Mesenteric fat pad (tissue), 1 donor: ENCODE results near the gene LMAN1L. TPM values are rescaled to one million over a fixed set of nuclear protein-coding genes. Genes with fewer than 3 reads are reported as not detected.

Experiments
- DNase-seq: peaks from one replicate; pipeline ENCODE4 v3.0.0-alpha.2; 2020; ENCODE audit warnings: low spot score
- total RNA-seq: library from RNA; stranded (reverse); fragmentation: NEBNext Ultra II Directional; extraction: Animal tissue kit (Norgen Biotek cat#: 25700); gene quantifications from one replicate; pipeline ENCODE4 v1.2.1, GENCODE V29; 2021
- donor health status: DM: yes; HTN: yes; CAD: no.

LMAN1L gene
- total RNA-seq, 1 donor from 2014 or later: not detected

DNA sequence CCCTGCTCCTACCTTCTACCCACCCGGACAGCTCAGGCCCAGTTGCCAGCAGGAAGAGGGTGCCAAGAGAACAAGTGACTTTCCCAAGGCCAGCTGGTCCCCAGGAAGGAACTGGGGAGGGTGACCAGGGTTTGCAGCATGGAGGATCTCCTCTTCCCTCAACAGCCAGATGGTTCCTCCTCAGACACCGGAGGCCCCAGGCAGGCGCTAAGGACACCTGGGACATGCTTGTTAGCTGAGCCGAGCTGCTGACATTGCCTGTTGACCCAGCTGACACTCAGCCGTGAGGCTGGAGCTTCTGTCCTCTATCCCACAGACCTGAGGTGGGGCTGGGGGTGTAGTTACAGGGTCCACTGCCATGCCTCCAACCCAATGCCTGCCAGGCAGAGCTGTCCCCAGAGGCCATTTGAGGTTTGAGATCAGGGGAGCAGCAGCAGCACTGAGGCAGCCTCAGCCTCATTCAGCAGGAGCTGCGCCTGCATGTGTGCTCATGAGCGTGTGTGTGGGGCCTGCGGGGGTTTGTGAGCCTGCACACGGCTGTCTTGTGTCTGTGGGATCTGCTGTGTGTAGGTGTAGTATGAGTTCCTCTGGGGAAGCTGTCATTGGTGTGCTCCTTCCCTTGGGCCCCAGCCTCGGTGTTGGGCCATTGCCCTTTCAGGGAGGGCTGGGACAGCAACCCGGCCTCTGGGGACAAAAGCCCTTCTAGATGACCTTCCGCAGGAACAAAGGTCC is 20.9 kb downstream of the LMAN1L start:
- no peak for DNase-seq

DNA sequence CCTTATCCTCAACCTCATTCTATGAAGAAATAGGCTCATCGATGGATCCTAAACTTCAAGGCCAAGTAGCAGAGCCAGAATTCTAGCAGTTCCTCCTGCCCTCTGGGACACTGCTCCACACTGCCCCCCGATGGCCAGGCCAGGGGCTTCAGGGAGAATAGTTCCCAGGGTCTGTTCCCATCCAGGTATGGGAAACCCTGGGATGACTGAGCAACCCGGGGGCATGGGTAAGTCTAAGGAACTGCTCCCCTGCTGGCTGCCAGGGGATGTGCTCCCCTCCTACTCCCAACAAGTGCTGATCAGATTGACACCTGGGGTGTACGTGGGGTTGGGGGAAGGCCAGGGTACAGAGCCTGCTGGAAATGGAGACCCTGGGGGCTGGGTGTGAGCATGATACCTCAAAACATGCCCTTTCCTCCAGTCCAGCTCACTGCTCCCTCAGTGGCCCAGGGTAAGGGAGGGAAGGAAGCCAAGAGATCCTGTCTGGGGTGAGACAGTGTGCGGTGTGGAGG is 22.7 kb downstream of the LMAN1L start:
- no peak for DNase-seq

DNA sequence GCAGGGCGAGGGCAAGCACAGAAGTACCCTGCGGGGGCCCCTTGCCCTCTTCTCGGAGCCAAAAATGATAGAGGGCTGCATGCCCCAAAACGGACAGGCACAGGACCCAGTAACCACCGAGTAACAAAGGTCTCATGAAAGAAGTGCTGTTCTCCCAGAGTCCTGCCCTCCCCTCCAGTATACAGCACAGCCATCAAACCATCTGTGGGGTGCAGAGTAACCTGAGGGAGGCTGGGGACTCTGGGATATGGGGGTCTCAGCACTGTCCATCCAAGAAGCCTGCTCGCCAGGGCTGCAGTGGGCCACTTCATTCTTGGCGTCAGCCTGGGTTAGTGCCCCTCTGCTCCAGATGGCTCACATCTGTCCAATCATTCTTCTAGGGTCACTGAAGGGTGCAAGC is 24.2 kb downstream of the LMAN1L start:
- no peak for DNase-seq

DNA sequence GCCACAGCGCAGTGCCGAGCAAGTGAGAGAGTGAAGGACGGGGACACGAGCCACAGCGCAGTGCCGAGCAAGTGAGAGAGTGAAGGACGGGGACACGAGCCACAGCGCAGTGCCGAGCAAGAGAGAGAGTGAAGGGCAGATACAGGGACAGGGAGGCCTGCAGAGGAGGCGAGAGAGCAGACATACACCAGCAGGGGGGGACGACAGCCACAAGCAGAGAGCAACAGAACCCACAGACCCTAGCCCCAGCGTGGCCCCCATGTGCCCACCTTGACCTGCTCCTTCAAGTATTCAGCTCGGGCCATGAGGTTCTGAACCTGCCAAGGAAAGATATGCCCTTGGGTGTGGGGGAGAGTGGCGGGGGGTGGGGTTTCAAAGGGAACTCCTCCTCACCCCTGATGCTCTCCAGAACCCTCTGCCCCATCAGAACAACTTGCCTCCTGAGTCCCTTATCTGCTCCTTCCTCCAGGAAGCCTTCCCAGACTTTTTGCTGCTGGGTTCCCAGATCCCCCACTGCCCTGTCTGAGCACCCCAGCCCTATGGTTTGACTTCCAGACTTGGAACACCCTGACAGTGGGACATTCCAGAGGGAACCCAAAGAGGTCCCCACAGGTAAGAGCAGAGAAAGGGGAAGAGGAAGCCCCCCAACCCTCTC is 25.0 kb downstream of the LMAN1L start:
- DNase-seq: no peak

DNA sequence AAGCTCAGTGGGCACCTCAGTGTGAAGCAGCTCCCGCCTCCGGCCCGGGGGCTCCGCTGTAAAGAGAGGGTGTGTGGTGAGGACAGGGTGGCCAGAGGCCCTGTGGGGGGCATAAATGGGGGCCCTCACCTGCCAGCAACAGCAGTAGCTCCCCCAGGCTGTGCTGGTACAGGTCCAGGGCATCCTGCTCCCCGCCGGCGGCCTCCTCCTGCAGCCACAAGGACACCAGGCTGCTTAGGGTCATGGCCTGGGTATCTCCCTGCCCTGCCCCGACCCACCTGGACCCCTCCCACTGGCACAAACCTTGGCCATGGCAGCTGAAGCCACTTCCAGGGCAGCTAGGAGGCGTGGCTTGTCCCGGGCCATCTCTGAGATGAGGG is 25.5 kb downstream of the LMAN1L start:
- no peak for DNase-seq

DNA sequence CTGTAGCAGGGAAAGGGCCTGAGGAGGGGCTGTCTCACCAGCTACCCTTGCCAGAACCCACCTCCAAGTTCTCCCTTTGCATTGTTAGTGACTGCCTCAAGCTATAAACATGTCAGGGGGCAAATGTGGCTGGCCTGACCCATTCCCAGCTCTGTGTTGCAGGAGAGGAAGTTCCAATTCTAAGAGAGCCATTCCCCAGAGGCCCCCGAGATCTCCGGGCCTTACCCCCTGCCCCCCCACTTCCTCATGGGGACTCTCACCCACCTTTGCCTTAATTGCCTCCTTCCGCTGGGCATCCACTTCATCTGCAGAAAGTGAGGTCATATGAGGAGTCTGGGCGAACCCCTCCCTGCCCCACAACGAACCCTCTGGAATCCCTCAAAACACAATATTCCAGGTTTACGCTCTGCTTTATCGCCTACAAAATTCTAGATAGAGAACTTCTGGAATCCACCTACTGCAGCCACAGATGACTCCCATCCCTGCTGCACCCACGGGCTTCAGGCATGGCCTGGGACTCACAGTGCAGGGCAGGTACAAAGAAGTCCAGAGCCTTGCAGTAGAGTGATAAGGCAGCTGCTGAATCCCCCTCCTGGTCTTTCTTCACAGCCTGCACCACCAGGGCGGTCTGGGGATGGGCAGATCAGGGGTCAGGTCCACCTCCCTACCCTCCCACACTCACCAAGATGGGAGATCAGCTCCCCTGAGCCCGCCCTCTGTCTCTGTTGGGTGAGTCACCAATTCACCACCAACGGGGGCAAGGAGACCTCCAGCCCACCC is 26.3 kb downstream of the LMAN1L start:
- no peak for DNase-seq

DNA sequence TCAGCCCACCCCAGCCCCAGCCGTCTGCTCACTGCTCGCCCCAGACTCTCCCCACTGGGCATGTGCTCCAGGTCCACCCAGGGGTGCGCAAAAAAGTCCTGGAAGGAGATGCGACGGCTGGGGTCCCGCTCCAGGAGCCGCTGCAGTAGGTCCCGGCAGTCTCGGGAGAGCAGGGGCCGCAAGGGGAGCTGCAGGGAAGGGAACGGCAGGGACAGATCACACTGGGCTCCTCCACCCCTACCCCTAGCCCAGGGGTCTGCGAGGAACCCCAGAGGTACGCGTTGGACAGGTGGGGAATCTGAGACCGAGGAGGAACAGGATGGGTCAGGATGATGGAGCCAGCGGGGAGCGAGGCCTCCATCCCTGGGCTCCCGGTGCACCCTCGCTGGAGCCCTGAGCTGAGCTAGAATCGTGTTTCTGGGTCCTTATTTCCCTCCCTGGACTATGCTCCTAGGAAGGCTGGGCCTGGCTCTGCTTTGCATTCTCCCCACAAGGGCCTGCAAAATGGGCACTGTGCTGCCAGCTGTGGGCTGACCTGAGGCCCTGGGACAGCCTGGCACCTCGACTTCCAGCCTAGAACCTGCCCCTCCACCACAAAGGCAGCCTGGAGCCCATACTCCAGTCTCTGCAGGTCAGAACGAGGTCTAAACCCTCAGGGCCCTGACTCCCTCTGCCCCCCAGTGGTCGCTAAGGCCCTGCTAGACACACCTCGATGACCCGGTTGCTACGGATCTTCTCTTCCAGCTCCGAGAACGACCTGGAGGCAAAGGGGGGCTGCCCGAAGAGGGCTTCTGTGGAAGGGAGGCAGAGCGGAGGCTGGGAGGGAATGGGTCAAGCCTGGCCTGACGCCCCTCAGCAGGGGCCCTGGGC is 27.1 kb downstream of the LMAN1L start:
- no peak for DNase-seq

DNA sequence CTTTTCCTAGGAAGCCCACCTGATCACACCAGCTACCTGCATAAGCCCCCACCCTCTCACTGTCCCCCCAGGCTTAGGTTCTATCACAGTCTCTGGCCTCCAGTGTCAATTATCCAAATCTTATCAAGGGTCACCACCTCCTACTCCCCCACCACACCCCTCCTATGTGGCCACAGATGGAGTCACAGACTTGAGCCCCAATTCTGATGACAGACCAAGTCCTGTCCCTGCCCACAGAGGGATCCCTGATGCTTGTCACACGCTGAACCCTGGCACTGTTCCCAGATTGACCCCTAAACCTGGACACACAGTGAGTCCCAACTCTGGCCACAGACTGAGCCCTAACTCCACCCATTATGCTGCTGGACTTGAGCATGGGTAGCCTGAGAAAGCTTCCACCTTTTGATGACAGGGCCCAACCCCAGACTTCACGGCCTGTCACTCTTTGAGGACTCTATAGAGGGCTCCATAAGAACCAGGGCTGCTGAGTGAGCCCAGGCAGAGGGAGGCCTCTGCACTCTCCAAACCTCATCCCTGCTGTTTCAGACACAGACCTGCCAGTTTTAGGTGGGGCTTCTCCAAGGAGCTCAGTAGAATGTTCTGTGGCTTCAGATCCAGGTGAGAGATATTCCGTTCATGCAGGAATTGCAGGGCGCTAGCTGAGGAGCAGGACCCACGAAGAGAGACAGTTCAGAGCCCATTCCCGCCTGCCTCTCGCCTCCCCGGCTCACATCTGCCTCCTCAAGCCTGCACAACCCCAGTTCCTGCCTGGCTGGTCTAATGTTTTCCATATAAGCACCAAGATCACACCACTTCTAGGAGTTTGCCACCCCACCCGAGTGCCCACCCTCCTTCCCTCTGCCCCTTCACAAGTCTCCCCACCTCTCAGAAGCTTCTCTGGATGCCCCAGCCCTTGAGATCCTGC is 28.5 kb downstream of the LMAN1L start:
- DNase-seq: no peak

DNA sequence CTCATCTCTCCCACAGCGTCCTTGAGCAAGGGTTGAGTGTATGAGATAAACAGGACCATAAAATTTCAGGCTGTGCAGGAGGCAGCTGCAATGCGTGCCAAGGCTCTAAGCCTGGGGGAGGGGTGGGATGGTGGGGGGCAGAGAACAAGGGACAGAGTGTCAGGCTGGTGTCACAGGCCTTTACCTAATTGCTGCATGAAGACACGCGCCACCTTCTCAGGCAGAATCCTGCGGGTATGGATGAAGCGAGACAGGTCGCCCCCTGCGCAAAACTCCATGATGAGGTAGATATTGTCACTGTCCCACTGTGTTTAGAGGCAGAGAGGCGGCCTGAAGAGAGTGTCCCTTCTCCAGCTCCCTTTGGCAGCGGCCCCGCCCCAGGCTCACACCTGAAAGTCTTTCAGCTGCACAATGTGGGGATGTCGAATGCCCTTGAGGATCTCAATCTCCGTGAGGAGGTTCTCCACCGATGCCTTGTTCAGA is 29.3 kb downstream of the LMAN1L start:
- no peak for DNase-seq

DNA sequence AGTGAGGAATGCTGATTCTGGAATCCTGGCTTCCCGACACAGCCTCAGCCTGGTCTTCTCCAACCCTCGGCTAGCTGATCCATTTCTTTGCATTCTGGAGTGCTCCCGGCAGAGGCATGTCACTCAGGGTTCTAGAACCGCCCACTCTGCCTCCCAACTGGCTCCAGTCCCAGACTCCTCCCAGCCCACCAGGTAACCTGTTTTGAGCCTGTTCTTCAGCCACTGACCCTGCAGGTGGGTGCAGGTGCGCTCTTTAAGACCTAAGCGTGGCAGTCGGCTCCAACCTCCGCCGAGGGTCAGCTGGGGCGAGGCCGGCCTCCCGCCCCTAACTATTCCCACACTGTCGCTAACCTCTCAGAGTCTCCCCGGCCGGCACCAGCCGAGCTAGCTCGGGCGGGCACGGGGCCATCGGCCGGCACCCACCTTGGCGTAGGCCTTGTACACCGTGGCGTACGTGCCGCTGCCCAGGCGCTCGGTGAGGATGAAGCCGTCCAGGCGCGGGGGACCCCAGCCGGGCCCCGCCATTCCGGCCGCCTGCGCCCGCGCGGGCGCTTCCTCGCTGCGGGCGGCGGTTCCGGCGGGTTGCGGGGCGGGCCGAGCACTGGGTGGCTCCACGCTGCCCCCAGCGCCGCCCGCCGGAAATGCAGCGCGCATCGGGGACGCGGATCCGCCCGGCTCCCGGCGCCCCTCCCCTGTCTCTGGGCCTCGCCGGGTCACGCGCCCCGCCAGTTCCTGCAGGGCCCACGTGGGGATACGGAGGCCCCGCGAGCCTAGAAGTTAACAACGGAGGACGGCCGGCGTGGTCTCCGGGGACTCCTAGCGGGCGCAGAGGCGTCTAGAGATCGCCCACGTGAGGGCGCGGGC is 30.2 kb downstream of the LMAN1L start, which contains the start of gene ULK3:
TSS of gene ULK3 (minus strand) at position 576 of the 864 bp plus-strand sequence. CDS start at position 525, 51 bp downstream.
- peak; percentile 97 for DNase-seq

DNA sequence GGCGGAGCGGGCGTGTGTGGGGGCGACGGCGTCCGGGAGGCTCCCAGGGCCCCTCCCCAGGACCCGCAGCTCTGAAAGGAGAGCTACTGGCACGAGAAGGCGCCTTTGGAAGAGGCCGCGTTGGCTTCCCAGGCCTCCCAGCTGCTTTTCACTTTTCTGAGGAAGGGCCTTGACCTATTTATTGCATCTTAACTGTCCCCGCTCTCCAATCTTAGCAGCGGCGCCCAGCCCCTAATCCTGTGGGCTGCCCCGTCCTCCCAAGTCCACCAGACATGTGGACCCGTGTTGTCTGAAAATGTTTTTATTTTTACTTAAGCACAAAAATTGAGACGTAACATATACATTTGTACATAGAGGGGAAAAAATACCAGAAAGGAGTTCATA is 30.8 kb downstream of the LMAN1L start:
- no peak for DNase-seq

DNA sequence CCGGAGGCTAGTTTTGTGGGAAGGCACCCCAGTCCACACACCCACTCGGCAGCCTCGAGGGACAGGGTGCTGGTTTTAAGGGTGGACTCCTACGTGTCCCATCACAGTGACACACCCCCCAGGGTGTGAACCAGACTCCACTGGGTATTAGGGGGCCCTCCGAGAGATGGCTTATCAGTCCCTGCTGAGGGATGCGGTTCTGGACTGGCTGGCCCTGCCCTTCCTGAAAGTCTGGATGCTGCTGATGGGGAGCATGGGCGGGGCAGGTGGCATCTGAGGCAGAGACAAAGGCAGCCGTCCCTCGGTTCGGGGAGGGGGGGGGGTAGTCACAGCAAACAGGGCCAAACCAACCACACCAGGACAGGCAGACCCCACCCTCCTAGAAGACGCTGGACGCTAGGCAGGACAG is 31.3 kb downstream of the LMAN1L start:
- no peak for DNase-seq

DNA sequence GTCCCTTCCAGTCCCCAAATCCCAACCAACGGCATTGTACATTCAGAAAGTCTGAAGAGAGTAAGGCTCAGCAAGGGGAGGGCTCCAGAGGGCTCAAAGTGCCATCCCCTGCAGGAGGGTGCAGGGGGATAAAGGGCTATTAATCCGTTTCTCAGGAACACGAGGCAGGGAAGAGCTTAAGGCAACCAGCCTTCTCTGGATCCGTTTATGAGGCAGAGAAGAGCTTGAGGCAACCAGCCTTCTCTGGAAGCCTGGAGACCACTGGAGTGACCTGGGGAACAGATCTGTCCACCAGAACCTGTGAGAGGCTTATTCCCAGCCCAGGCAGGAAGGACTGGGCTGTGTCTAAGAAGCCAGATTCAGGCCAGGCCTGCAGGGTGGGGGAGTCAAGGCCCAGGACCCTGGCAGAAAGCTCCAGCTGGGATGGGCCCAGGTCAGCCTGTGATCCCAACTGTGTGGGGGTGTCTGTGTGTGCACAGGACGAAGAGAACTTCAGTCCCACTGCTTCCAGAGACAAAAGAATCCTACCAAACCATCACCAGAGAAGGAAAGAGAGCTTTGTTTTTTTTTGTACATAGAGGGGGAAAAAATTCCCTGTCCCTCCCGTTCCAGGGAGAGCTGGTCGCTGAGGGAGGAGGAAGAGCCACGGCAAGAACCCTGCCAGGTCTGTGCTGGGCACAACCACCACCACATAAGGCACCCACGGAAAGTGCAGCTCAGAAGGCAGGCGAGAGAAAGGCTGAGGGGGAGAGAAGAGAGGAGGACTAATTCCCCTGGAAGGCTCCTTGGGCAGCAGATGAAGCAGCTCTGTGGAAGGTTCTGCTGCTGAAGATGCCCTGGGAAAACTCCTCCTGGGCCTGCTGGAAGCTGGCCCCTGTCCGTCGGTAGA is 31.9 kb downstream of the LMAN1L start:
- no peak for DNase-seq

DNA sequence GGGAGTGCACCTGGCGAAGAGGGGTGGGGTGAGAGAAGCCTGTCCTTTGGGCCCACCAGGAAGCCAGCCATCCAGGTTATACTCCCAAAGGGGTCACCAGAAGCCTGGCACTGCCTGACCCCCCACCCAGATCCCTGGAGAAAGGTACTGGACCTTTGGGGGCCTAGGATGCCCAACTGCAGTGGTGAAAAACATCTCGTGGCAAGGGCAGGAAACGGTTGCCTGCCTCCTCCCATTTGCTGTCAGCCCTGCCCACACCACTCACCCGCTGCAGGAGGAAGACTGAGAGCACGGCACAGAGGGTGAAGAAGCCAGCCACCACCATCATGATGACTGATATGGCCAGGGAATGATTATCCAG is 32.6 kb downstream of the LMAN1L start:
- DNase-seq: no peak

DNA sequence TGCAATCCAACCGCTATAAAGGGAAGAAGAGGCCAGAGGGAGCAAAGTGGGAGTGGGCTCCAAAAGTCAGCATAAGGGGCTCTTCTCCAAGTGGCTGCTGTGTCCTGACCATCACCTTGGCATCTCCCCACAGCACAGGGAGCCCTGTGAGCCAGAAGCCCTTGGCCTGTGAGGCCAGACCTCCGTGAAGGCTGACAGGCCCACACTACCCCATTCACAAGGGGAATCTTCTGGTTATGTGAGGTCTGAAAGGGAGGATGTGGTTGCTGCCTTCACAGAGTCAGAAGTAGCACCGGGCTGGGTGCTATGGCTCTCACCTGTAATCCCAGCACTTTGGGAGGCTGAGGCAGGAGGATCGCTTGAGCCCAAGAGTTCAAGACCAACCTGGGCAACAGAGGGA is 32.9 kb downstream of the LMAN1L start:
- no peak for DNase-seq

DNA sequence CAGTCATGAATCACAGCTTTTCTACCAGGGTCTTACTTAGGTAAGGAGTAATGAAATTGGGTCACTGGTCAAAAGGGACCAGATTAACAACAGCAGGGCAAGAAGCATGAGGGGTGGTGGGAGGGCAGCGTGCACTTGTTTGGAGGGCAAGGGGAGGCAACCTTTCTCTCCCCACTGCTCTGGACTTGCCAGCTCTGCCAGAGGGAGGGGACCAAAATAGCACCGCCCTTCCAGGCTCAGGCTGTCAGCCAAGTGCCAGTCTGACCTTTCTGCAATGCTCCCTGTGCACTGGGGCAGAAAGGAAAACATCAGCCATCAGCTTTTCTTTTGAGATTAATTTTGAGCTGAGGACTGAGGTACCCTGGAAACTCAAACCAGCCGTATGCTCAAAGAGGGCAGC is 34.8 kb downstream of the LMAN1L start:
- DNase-seq: no peak

DNA sequence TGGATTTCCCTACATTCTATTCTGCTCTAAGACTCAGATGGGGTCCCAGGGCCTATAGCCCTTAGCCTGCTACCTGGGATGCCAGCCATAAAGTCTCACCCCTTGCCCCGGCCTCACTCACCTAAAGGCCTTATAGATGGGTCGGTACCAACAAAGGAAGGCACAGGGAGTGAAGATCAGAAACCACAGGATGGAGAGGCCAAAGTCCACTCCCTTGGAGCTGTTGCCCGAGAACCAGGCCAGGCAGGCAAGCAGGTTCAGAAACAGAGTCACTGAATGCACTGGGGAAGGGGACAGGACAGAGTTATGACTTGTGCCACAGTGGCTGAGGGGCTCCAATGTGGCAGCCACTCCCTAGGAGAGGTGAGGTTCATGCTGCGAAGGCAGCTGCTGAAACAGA is 37.8 kb downstream of the LMAN1L start:
- DNase-seq: no peak

DNA sequence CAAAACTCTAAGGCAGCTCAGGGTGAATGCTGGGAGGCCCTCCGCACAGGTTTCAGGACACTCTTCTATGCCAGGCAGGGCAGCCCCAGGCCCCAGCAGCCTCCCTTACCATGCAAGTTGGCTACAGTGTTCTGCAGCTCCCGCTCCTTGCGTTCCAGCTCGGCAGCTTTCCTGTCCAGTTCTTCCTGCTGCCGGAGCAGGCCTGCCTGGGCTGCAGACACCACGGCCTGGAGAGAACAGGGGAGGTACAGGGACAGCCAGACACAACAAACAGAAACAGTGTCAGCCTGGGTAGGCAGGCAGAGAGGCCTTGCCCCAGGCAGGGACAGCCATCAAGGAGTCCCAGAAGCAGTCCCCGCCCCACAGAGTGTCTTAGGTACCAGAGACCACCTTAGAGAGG is 39.3 kb downstream of the LMAN1L start:
- DNase-seq: no peak
